OCI-LY3 (cell line): Measurements from ENCODE around the gene OR51B4.

ENCODE experiments used
- H2AFZ ChIP-seq: fragments of 200-600, 300-600 bp; shearing (Covaris generic); 2 replicates; pipeline ENCODE4 v1.6.0; 2014; ENCODE audit warnings: antibody characterized with exemption, low read depth, low read length
- H3K27ac ChIP-seq: fragments of 200-600, 300-600 bp; sonication (generic); 2 replicates; pipeline ENCODE4 v1.5.1; 2014; ENCODE audit warnings: mild to moderate bottlenecking, low read length, moderate library complexity, mixed read lengths
- H3K27me3 ChIP-seq: fragments of 200-600, 300-600 bp; sonication (generic); 2 replicates; pipeline ENCODE4 v1.6.1; 2014; ENCODE audit warnings: low read depth, low read length, mixed read lengths
- H3K36me3 ChIP-seq: fragments of 200-600, 300-600 bp; sonication (generic); replicated peaks from 2 replicates; pipeline ENCODE3; 2014; ENCODE audit warnings: low read depth, low read length, mixed read lengths
- H3K4me1 ChIP-seq: fragments of 300-600, 200-600 bp; sonication (generic); 2 replicates; pipeline ENCODE4 v1.6.1; 2014; ENCODE audit warnings: low read length, mixed read lengths
- H3K4me2 ChIP-seq: fragments of 200-600, 300-600 bp; sonication (generic); 2 replicates; pipeline ENCODE4 v1.6.1; 2014; ENCODE audit warnings: low read length, mixed read lengths
- H3K4me3 ChIP-seq: fragments of 300-600, 200-600 bp; sonication (generic); 2 replicates; pipeline ENCODE4 v1.5.1; 2014; ENCODE audit warnings: antibody characterized with exemption, mild to moderate bottlenecking, low read length, moderate library complexity
- H3K79me2 ChIP-seq: fragments of 300-600, 200-600 bp; shearing (Covaris generic); 2 replicates; pipeline ENCODE4 v1.6.1; 2014; ENCODE audit warnings: mild to moderate bottlenecking, low read length, mixed read lengths
- H3K9ac ChIP-seq: fragments of 300-600, 200-600 bp; shearing (Covaris generic); 2 replicates; pipeline ENCODE4 v1.6.0; 2014; ENCODE audit warnings: mild to moderate bottlenecking, low read length, moderate library complexity
- H3K9me3 ChIP-seq: fragments of 200-600, 300-600 bp; shearing (Covaris generic); 2 replicates; pipeline ENCODE4 v1.6.1; 2014; ENCODE audit warnings: low read length, mixed read lengths; ENCODE audit not compliant: insufficient read depth
- H4K20me1 ChIP-seq: fragments of 200-600, 300-600 bp; sonication (generic); 2 replicates; pipeline ENCODE4 v1.6.1; 2016; ENCODE audit warnings: low read length, mixed read lengths; ENCODE audit not compliant: insufficient read depth
- EZH2phosphoT487 ChIP-seq: fragments of 200-600 bp; shearing (Covaris generic); IDR thresholded peaks from 2 replicates; pipeline ENCODE4 v1.6.1; 2018; ENCODE audit warnings: antibody characterized with exemption, mixed run types, low read depth
- TF ChIP-seq, protein P1 (sequence below): fragments of 200-600, 300-600 bp; sonication (generic); IDR thresholded peaks from 2 replicates; pipeline ENCODE4 v1.5.1; 2014; ENCODE audit warnings: antibody characterized with exemption, low read length, low read depth

Gene OR51B4

DNA sequence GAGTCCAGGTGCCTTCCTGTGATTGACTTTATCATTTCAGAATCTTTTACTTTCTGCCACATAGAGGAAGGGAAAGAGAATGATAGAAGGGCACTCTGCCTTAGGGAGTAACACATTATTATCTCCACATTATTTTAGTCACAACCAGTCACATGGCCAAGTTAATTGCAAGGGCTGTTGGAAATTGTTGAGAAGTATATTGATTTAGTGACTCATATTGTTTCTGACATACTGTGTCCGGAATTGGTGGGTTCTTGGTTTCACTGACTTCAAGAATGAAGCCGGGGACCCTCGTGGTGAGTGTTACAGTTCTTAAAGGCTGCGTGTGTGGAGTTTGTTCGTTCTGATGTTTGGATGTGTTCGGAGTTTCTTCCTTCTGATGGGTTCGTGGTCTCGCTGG is 8.7 kb downstream of the OR51B4 start:
- H2AFZ ChIP-seq, result peak overlapping the region; percentile 57; the same call in 1 of the 2 replicates
- no peaks in the 10 kb centered on the region for H3K36me3 ChIP-seq
- H3K9me3 ChIP-seq, result no peaks in the 10 kb centered on the region
- H3K27ac ChIP-seq, result peak overlapping the region; percentile 17; the same call in 1 of the 2 replicates
- TF ChIP-seq EZH2phosphoT487, result no peak
- no peaks in the 10 kb centered on the region for H3K79me2 ChIP-seq
- H3K4me1 ChIP-seq, result peaks cover 20% of the 10 kb centered on the region
- H3K27me3 ChIP-seq, result 0 out of 2 replicates have a peak, but pooled peaks cover 3% of the 10 kb centered on the region
- no peak overlapping the region for H3K4me3 ChIP-seq
- peak overlapping the region; percentile 11; the same call in 1 of the 2 replicates for H3K4me2 ChIP-seq
- no peaks in the 10 kb centered on the region for H4K20me1 ChIP-seq
- H3K9ac ChIP-seq, result no peak overlapping the region

DNA sequence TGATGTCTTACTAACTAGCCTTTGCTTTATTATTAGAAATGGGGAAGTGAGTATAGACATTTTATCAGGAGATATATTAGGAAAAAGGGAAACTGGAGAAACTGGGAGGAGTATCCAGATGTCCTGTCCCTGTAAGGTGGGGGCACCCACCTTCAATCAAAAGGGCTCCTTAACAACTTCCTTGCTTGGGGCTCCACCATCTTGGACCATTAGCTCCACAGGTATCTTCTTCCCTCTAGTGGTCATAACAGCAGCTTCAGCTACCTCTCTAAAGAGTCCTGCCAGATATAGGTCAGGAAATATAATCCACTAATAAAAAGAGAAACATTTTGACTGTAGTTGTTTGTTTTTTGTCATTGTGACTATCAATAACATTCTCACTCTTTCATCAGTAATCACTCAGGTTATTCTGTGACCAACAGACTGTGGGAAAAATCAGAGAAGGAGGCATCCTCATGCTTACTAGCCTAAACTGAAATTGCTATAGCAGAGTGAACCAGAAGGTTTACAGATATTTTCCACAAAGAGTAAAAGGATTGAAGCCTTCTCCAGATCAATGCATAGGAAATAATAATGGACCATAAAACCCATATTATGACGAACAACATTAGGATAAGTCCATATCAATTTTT is 10.4 kb downstream of the OR51B4 start:
- Histone ChIP-seq H3K4me3 (no peak overlapping the region), H3K4me1 (peaks cover 20% of the 10 kb centered on the region), H3K4me2 (no peak overlapping the region), H3K9ac (no peak overlapping the region), H3K36me3 (no peaks in the 10 kb centered on the region), H2AFZ (peak overlapping the region; percentile 62; the same call in 1 of the 2 replicates), H3K79me2 (no peaks in the 10 kb centered on the region), H3K27me3 (no peaks in the 10 kb centered on the region), H3K9me3 (no peaks in the 10 kb centered on the region), H4K20me1 (no peaks in the 10 kb centered on the region), H3K27ac (no peak overlapping the region)
- no peak for TF ChIP-seq EZH2phosphoT487
- TF ChIP-seq, protein P1, sequence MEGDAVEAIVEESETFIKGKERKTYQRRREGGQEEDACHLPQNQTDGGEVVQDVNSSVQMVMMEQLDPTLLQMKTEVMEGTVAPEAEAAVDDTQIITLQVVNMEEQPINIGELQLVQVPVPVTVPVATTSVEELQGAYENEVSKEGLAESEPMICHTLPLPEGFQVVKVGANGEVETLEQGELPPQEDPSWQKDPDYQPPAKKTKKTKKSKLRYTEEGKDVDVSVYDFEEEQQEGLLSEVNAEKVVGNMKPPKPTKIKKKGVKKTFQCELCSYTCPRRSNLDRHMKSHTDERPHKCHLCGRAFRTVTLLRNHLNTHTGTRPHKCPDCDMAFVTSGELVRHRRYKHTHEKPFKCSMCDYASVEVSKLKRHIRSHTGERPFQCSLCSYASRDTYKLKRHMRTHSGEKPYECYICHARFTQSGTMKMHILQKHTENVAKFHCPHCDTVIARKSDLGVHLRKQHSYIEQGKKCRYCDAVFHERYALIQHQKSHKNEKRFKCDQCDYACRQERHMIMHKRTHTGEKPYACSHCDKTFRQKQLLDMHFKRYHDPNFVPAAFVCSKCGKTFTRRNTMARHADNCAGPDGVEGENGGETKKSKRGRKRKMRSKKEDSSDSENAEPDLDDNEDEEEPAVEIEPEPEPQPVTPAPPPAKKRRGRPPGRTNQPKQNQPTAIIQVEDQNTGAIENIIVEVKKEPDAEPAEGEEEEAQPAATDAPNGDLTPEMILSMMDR, result peak; percentile 71

DNA sequence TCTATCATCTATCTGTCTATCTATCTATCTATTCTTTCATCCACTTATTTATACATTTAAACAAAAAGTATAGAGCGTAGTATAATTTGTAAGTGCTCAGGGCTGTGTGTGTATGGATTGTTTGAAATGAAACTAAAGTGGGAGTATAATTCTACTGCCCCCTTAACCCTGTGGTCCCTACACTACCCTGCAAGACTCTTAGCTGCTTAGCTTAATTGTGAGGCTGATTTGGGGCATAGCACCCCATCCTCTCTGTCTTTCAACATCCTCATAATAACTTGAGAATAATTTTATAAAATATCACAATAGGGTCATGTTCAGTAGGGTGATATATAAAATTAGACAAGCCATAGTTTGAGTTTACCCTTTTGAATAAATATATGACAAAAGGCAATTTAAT is 11.6 kb downstream of the OR51B4 start:
- H2AFZ ChIP-seq, result no peak overlapping the region
- no peaks in the 10 kb centered on the region for H3K36me3 ChIP-seq
- H3K27ac ChIP-seq, result no peak overlapping the region
- no peaks in the 10 kb centered on the region for H4K20me1 ChIP-seq
- H3K9ac ChIP-seq, result no peak overlapping the region
- no peaks in the 10 kb centered on the region for H3K9me3 ChIP-seq
- no peak overlapping the region for H3K4me3 ChIP-seq
- H3K4me2 ChIP-seq, result no peak overlapping the region
- H3K27me3 ChIP-seq, result no peaks in the 10 kb centered on the region
- no peaks in the 10 kb centered on the region for H3K79me2 ChIP-seq
- TF ChIP-seq, protein P1, result no peak
- no peak for TF ChIP-seq EZH2phosphoT487
- peaks cover 20% of the 10 kb centered on the region for H3K4me1 ChIP-seq

DNA sequence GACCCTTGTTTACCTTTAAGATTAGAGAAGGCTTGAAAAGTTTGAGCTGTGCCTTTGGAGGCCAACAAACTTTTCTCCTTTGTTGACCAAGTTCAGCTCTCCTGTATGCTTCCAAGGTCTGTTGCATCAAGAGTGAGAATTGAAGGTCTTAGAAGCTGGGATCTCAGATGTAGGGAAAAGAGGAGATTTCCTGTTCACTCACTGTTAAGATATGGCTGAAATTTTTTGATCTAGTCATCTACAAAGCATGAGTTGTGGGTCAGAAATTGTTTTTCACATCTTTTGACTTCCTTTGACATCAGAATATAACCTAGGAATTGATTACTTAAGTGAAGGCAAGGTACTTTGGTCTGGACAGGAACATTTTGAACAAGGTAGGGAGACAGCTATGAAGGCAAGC is 12.1 kb downstream of the OR51B4 start:
- H3K4me2 ChIP-seq, result no peak overlapping the region
- no peaks in the 10 kb centered on the region for H3K36me3 ChIP-seq
- H3K4me3 ChIP-seq, result no peak overlapping the region
- H2AFZ ChIP-seq, result no peak overlapping the region
- H3K27me3 ChIP-seq, result no peaks in the 10 kb centered on the region
- H3K9me3 ChIP-seq, result no peaks in the 10 kb centered on the region
- H3K4me1 ChIP-seq, result peaks cover 20% of the 10 kb centered on the region
- no peak overlapping the region for H3K27ac ChIP-seq
- H3K9ac ChIP-seq, result no peak overlapping the region
- H3K79me2 ChIP-seq, result no peaks in the 10 kb centered on the region
- TF ChIP-seq EZH2phosphoT487, result no peak
- TF ChIP-seq, protein P1, result no peak
- H4K20me1 ChIP-seq, result no peaks in the 10 kb centered on the region
